ENCODE data around the gene THBD.

The THBD gene

GRCh38 chr20:23080521-23080920, 31.0 kb upstream of the THBD start:
- H4K20me1 ChIP-seq: peaks cover 0 to 63% (median 0%) of the 10 kb centered on the region in 11 experiments; a peak in 7 of 22 replicates
- H3K27ac ChIP-seq: no peak overlapping the region
- peak overlapping the region in 6 of 11 experiments; percentile 92 to 99 (median 99); a peak in 11 of 22 replicates for H3K4me2 ChIP-seq
- H3K9ac ChIP-seq: no peak overlapping the region; a peak in 1 of 22 replicates
- no peaks in the 10 kb centered on the region for H3K9me3 ChIP-seq (replicated peaks in 1 of 11)
- no peak for TF ChIP-seq Cebpa-rat (IDR thresholded peaks at IDR 0.05)
- H3K4me1 ChIP-seq: peaks cover 30 to 80% (median 62%) of the 10 kb centered on the region in 10 experiments
- peak overlapping the region in 2 of 10 experiments; percentile 75 to 77; a peak in 2 of 20 replicates for H3K4me3 ChIP-seq
- no peaks in the 10 kb centered on the region for H3K27me3 ChIP-seq
- H3K36me3 ChIP-seq: peaks cover 0 to 64% (median 37%) of the 10 kb centered on the region in 11 experiments; a peak in 13 of 22 replicates

GRCh38 chr20:23079926-23080325, 30.5 kb upstream of the THBD start:
- Histone ChIP-seq H3K9me3 (replicated peaks in 1 of 11) (no peaks in the 10 kb centered on the region), H3K4me2 (peak overlapping the region in 6 of 11 experiments; percentile 92 to 99 (median 99); a peak in 8 of 22 replicates)
- no peak for TF ChIP-seq Cebpa-rat (IDR thresholded peaks at IDR 0.05)

GRCh38 chr20:23079016-23079351, 29.5 kb upstream of the THBD start:
- TF ChIP-seq Cebpa-rat (IDR thresholded peaks at IDR 0.05): no peak
- Histone ChIP-seq H3K4me1 (peaks cover 15 to 65% (median 46%) of the 10 kb centered on the region in 10 experiments; a peak in 19 of 20 replicates), H3K9me3 (replicated peaks in 1 of 11) (no peaks in the 10 kb centered on the region), H3K4me3 (no peak overlapping the region), H4K20me1 (peaks cover 0 to 57% (median 0%) of the 10 kb centered on the region in 11 experiments; a peak in 7 of 22 replicates), H3K4me2 (peak overlapping the region in 6 of 11 experiments; percentile 17 to 99 (median 32); a peak in 9 of 22 replicates), H3K36me3 (peaks cover 0 to 68% (median 40%) of the 10 kb centered on the region in 11 experiments; a peak in 13 of 22 replicates), H3K27ac (no peak overlapping the region), H3K27me3 (no peaks in the 10 kb centered on the region), H3K9ac (0 out of 22 replicates have a peak overlapping the region, but pooled peaks of 1 of the 11 experiments have one; percentile 24)

More at GRCh38 chr20:23079926-23080325, 30.5 kb upstream of the THBD start:
- peaks cover 0 to 63% (median 0%) of the 10 kb centered on the region in 11 experiments; a peak in 7 of 22 replicates for H4K20me1 ChIP-seq
- H3K4me3 ChIP-seq: no peak overlapping the region
- peaks cover 25 to 74% (median 56%) of the 10 kb centered on the region in 10 experiments for H3K4me1 ChIP-seq
- no peak overlapping the region for H3K9ac ChIP-seq
- H3K27ac ChIP-seq: no peak overlapping the region
- H3K36me3 ChIP-seq: peaks cover 0 to 69% (median 40%) of the 10 kb centered on the region in 11 experiments; a peak in 13 of 22 replicates
- H3K27me3 ChIP-seq: no peaks in the 10 kb centered on the region

GRCh38 chr20:23078351-23079015, 29.0 kb upstream of the THBD start:
- H4K20me1 ChIP-seq: peaks cover 0 to 52% (median 0%) of the 10 kb centered on the region in 11 experiments; a peak in 7 of 22 replicates
- H3K4me2 ChIP-seq: peak overlapping the region in 6 of 11 experiments; percentile 17 to 99 (median 32); a peak in 7 of 22 replicates
- no peaks in the 10 kb centered on the region for H3K27me3 ChIP-seq

GRCh38 chr20:23077277-23077676, 27.8 kb upstream of the THBD start:
- no peak overlapping the region for H3K27ac ChIP-seq
- H3K27me3 ChIP-seq: no peaks in the 10 kb centered on the region
- H3K9me3 ChIP-seq (replicated peaks in 1 of 11): no peaks in the 10 kb centered on the region
- no peak overlapping the region for H3K9ac ChIP-seq
- peaks cover 0 to 42% (median 0%) of the 10 kb centered on the region in 11 experiments; a peak in 7 of 22 replicates for H4K20me1 ChIP-seq
- peaks cover 0 to 48% (median 29%) of the 10 kb centered on the region in 10 experiments; a peak in 13 of 20 replicates for H3K4me1 ChIP-seq
- peaks cover 0 to 59% (median 34%) of the 10 kb centered on the region in 11 experiments; a peak in 13 of 22 replicates for H3K36me3 ChIP-seq
- no peak for TF ChIP-seq Cebpa-rat (IDR thresholded peaks at IDR 0.05)
- no peak overlapping the region for H3K4me3 ChIP-seq
- H3K4me2 ChIP-seq: no peak overlapping the region

More at GRCh38 chr20:23078351-23079015, 29.0 kb upstream of the THBD start:
- H3K9me3 ChIP-seq (replicated peaks in 1 of 11): no peaks in the 10 kb centered on the region
- H3K4me1 ChIP-seq: peaks cover 10 to 60% (median 41%) of the 10 kb centered on the region in 10 experiments; a peak in 19 of 20 replicates
- no peak overlapping the region for H3K4me3 ChIP-seq
- no peak overlapping the region for H3K9ac ChIP-seq
- peaks cover 0 to 69% (median 40%) of the 10 kb centered on the region in 11 experiments; a peak in 13 of 22 replicates for H3K36me3 ChIP-seq
- no peak overlapping the region for H3K27ac ChIP-seq
- no peak for TF ChIP-seq Cebpa-rat (IDR thresholded peaks at IDR 0.05)

GRCh38 chr20:23074052-23074451, 24.6 kb upstream of the THBD start:
- Histone ChIP-seq H3K4me2 (no peak overlapping the region), H3K27me3 (no peaks in the 10 kb centered on the region), H3K27ac (no peak overlapping the region), H3K9ac (no peak overlapping the region), H4K20me1 (peaks cover 0 to 13% (median 0%) of the 10 kb centered on the region in 11 experiments; a peak in 2 of 22 replicates), H3K4me3 (no peak overlapping the region), H3K4me1 (peaks cover 0 to 16% (median 5%) of the 10 kb centered on the region in 10 experiments; a peak in 10 of 20 replicates), H3K9me3 (replicated peaks in 1 of 11) (no peaks in the 10 kb centered on the region), H3K36me3 (peaks cover 0 to 28% (median 4%) of the 10 kb centered on the region in 11 experiments; a peak in 10 of 22 replicates)
- TF ChIP-seq Cebpa-rat (IDR thresholded peaks at IDR 0.05): no peak

- TF ChIP-seq Cebpa-rat (IDR thresholded peaks at IDR 0.05): no peak
- Histone ChIP-seq H3K36me3 (peaks cover 0 to 18% (median 0%) of the 10 kb centered on the region in 11 experiments; a peak in 8 of 22 replicates), H3K9ac (no peak overlapping the region), H4K20me1 (peaks cover 0 to 4% (median 0%) of the 10 kb centered on the region in 11 experiments; a peak in 2 of 22 replicates), H3K4me3 (no peak overlapping the region), H3K27me3 (no peaks in the 10 kb centered on the region), H3K9me3 (replicated peaks in 1 of 11) (no peaks in the 10 kb centered on the region), H3K4me2 (no peak overlapping the region), H3K27ac (no peak overlapping the region), H3K4me1 (peaks cover 0 to 5% (median 2%) of the 10 kb centered on the region in 10 experiments; a peak in 6 of 20 replicates)
Measured at GRCh38 chr20:23072892-23073586, 23.6 kb upstream of the THBD start.

- no peak overlapping the region for H3K4me2 ChIP-seq
- H3K9ac ChIP-seq: no peak overlapping the region
- no peak overlapping the region for H3K27ac ChIP-seq
- H3K36me3 ChIP-seq: peaks cover 0 to 16% (median 0%) of the 10 kb centered on the region in 11 experiments; a peak in 8 of 22 replicates
- H3K4me1 ChIP-seq: no peaks in the 10 kb centered on the region
- H3K9me3 ChIP-seq (replicated peaks in 1 of 11): no peaks in the 10 kb centered on the region
- no peaks in the 10 kb centered on the region for H3K27me3 ChIP-seq
- H4K20me1 ChIP-seq: peaks cover 0 to 3% (median 0%) of the 10 kb centered on the region in 11 experiments; a peak in 1 of 22 replicates
- H3K4me3 ChIP-seq: no peak overlapping the region
- TF ChIP-seq Cebpa-rat (IDR thresholded peaks at IDR 0.05): no peak
Measured at GRCh38 chr20:23071996-23072395, 22.5 kb upstream of the THBD start.
